HG03039 (cell line): ENCODE data around the gene JAKMIP1.

Source experiments
- ATAC-seq: cut with Tn5 transposase; IDR thresholded peaks from one replicate; pipeline ENCODE4 v1.9.1; 2021; ENCODE audit warnings: mild to moderate bottlenecking, moderate library complexity; ENCODE audit not compliant: unreplicated experiment

Gene JAKMIP1

DNA sequence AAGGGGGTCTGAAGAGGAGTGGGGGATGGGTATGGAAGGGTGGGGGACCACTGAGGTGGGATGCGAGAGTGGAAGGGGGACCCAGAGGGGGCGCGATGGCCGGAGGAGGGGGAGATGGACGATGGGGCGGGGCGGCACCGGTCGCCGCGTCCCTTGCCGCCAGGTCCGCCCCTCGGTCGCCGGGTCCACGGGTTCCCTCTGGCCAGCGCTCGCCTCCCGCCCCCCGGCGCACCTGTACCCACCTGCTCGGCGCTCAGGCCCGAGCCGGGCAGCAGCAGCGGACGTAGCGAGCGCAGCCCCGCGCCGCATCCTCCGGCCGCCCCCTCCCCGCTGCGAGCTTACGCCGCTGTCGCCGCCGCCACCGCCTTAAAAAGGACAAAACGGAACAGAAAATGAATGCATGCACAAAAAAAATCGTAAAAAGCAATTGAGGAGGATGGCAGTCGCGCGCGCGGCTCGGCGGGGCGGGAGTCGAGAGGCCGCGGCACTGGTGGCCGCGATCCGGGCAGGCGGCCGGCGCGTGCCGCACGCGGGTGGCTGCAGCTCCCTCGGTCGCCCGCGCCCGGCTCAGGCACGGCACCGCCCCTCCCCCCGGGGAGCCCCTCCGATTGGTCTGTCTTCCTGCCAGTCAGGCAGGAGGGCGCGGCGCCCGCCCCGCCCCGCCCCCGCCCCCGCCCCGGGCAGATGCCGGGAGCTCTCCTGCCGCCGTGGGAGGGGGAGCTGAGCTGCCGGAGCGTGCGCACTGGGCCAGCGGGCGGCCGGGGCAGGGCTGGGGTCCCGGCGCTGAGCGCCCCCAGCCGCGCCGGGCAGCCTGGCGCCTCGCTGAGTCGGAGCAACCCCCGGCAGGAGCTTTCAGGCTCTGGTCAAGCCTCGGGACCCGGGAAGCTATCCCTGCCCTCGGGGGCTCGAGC, at the start of gene JAKMIP1:
JAKMIP1 (minus strand) TSS at position 539 of the 911 bp plus-strand sequence. CDS start 87,699 bp downstream, outside the sequence.
- ATAC-seq = peak; percentile 70

GRCh38 chr4:6248394-6248793, 48.0 kb upstream of the JAKMIP1 start:
- no peak for ATAC-seq

DNA sequence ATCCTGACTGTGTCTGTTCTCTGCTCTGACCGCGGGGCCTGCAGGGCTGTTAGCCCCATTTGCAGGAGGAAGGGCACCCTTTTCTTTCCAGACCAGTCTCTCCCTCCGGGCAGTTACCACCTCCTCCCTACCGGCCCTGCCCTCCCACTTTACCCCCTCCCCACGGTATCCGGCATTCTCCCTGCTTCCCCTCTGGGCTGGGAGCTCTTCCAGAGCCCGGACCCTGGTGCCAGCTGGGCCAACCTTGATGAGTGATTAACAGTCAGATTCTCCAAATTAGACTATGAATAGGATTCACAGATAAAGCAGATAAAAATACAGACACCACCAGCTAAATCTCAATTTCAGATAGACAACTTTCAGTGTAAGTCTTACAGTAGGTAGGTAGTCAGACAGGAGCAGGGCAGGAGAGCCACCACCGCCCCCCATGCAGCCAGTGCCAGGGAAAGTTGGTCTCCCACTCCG, 45.9 kb upstream of the JAKMIP1 start:
- ATAC-seq = no peak

DNA sequence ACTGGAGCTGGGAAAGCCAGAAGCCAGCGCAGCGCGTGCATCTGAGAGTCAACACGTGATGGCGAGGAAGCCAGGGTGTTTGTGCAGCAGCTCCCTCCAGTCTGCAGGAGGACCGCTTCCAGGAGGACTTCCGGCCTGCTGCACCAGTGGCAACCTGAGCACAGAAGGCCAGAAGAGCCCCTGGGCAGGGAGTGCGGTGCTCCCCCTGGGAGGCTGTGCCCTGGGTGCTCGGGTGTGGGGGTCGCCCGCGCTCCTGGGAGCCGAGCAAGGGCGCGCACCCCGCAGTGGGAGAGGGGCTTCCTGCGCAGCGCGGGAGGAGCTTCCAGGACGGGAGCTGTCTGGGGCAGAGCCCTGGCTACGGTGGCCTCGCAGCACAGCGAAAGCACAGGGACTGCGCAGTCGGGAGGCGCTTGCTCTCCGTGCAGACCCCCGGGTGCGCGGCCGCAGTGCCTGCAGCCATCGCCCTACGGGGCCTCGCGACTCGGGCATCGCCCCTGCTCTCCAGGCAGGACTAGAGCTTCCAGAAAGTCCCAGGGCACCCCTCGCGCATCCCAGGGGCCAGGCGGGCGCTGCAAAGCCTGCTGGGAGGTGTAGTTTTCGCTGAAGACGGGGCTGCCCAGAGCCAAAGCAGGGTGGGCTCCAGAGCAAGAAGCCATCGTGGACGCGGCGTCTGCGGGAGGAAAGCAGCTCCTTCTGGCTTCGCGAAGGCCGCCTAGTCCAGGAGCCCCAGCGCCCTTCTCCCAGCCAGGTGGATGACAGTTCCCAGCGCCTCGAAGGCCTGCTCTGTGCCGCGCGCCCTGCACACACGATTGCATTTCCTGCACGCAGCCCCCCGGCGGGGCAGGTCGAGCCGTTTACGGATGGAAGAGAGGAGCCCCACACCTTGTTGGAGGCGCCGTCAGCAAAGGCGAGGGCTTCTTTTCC, 45.2 kb upstream of the JAKMIP1 start:
- no peak for ATAC-seq

- no peak for ATAC-seq
These were observed 42.1 kb upstream of the JAKMIP1 start for GRCh38 chr4:6242271-6243029.

- ATAC-seq = no peak
These were observed 40.9 kb upstream of the JAKMIP1 start for GRCh38 chr4:6241062-6241845.

- no peak for ATAC-seq
These were observed 39.6 kb upstream of the JAKMIP1 start for GRCh38 chr4:6239968-6240367.

GRCh38 chr4:6239486-6239885, 39.1 kb upstream of the JAKMIP1 start:
- no peak for ATAC-seq

DNA sequence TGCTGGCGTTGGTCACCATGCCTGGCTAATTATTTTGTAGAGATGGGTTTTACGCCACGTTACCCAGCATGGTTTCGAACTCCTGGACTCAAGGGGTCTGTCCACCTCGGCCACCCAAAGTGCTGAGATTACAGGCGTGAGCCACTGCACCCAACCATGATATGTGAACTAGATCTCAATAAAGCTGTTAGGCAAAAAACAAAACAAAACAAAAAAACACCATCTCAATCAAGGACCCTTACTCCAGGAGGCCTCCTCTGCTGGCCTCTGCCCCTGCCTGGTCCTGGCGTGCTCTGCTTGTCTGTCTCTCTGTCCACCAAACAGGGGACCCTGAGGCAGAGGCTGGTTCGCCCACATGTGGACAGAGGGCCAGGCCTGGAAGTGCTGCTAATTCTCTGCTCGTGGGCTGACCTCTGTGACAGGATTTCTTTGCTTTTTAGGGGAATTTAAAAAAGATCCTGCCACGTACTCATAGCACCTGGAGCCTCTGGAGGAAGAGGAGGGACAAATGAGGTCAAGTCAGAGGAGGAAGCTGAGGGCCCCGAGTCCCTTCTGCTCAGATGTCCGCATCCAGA, 36.6 kb upstream of the JAKMIP1 start:
- ATAC-seq = no peak

- no peak for ATAC-seq
These were observed 35.7 kb upstream of the JAKMIP1 start for GRCh38 chr4:6235901-6236640.

DNA sequence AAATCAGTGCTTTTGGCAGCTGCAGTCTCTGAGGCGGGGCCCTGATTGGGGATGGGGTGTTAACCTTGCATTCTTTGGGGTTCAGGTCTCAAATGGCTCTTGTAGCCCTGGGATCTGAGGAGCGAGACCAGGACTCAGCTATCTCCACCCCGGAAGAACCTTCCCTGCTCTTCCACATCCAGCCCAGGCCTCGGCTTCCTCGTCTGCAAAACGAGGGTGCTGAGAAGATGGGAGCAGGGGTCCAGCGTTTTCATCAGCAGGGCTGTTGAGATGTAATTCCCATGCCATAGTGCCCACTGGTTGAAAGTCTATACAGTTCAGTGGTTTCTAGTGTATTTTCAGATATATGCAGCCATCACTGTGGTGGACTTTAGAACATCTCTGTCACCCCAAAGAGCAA, 34.7 kb upstream of the JAKMIP1 start:
- ATAC-seq = no peak

DNA sequence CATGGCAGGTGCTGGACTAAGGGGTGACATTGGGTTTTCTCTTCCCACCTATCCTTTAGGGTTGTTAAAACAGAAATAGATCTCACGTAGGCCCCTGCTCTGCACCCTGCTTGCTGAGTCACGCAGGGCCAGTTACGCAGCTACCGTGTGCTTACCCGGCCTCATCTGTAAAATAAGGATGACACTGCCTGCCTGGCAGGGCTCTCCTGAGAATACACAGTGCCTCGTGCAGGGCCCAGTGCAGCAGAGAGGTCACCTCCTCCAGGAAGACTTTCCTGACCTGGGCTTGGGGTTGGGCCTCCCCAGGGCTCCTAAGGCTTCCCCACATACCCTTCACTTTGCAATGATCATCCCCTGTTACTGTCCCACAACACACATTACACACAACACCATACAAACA, 33.6 kb upstream of the JAKMIP1 start:
- no peak for ATAC-seq

DNA sequence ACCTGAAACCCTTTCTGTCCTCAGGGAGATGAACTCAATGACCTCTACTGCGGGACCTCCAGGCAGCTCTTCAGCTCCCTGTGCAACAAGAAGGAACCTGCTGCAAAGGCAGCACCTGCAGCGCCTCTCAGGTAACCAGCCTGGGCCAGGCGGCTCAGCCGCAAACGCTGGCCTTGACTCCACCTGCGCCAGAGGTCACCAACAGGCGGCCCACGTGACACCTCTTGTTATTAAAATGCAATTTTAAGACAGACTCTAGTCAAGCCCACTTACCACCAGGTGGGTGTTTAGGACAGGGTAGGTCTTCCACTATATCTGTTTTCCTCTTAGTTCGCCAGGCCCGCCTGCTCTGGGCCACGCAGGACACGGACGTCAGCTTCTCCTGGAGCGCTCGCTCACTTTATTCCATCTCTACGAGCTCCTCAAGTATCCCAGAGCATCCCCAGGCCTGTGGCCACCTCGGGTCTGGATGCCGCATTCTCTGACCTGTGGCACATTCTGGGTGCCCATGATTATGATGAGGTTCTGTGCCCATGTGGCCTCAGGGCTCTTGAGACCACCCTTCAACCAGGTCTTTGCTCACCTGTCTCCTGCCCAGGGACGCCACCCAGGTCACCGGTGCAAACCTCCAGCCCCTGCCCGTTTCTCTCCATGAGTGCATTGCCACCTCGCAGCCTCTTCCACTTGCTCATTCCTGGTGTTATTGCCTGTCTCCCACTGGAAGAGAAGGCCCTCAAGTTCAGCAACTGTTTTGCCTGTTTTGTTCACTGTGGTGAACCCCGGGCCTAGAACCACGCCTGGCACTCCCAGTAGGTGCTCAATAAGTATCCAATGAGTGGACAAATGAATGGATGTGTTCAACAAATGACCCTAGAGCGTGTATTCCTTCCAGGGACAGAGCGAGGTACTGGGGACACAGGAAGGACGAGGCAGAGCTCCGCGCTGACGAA, 32.8 kb upstream of the JAKMIP1 start:
- no peak for ATAC-seq

- ATAC-seq = no peak
These were observed 31.4 kb upstream of the JAKMIP1 start for GRCh38 chr4:6231663-6232165.

GRCh38 chr4:6230827-6231662, 30.7 kb upstream of the JAKMIP1 start:
- no peak for ATAC-seq

GRCh38 chr4:6230502-6230785, 30.1 kb upstream of the JAKMIP1 start:
- no peak for ATAC-seq
